GM23248 (cell line): ENCODE results near the gene TSEN15. TPM values are rescaled to one million over a fixed set of nuclear protein-coding genes. Genes with fewer than 3 reads are reported as not detected.

ENCODE experiments used
- DNase-seq: peaks from one replicate; pipeline ENCODE4 v3.0.0-alpha.2; 2015
- H2AFZ ChIP-seq: fragments of 200-600 bp; sonication (generic); 2 replicates; pipeline ENCODE4 v1.6.1; 2016; ENCODE audit warnings: antibody characterized with exemption
- H3F3A ChIP-seq: fragments of 200-600 bp; sonication (generic); 2 replicates; pipeline ENCODE4 v1.6.1; 2016; ENCODE audit warnings: mild to moderate bottlenecking, antibody characterized with exemption, mixed run types; ENCODE audit not compliant: insufficient read depth
- H3K27ac ChIP-seq: fragments of 200-600 bp; sonication (generic); 2 replicates; pipeline ENCODE4 v1.5.1; 2016; ENCODE audit warnings: mild to moderate bottlenecking
- H3K27me3 ChIP-seq: fragments of 200-600 bp; sonication (generic); replicated peaks from 2 replicates; pipeline ENCODE4 v1.6.1; 2016; ENCODE audit warnings: mild to moderate bottlenecking; ENCODE audit not compliant: insufficient read depth
- H3K36me3 ChIP-seq: fragments of 200-600 bp; sonication (generic); 2 replicates; pipeline ENCODE4 v1.6.1; 2016; ENCODE audit warnings: low read depth, mild to moderate bottlenecking
- H3K4me1 ChIP-seq: fragments of 200-600 bp; sonication (generic); 2 replicates; pipeline ENCODE4 v1.6.1; 2016; ENCODE audit warnings: mild to moderate bottlenecking; ENCODE audit not compliant: insufficient read depth
- H3K4me2 ChIP-seq: fragments of 200-600 bp; sonication (generic); one replicate; pipeline ENCODE4 v1.6.1; 2016; ENCODE audit warnings: mild to moderate bottlenecking; ENCODE audit not compliant: unreplicated experiment
- H3K4me3 ChIP-seq: fragments of 200-600 bp; sonication (generic); 2 replicates; pipeline ENCODE4 v1.5.1; 2016; ENCODE audit warnings: mild to moderate bottlenecking
- H3K79me2 ChIP-seq: fragments of 200-600 bp; sonication (generic); 2 replicates; pipeline ENCODE4 v1.6.1; 2016; ENCODE audit warnings: mild to moderate bottlenecking; ENCODE audit not compliant: insufficient read depth
- H3K9ac ChIP-seq: fragments of 200-600 bp; sonication (generic); 2 replicates; pipeline ENCODE4 v1.6.1; 2016; ENCODE audit warnings: mild to moderate bottlenecking
- H3K9me2 ChIP-seq: fragments of 200-600 bp; sonication (generic); 2 replicates; pipeline ENCODE4 v1.6.1; 2016; ENCODE audit warnings: mixed run types, mild to moderate bottlenecking, moderate library complexity; ENCODE audit not compliant: insufficient read depth
- H3K9me3 ChIP-seq: fragments of 200-600 bp; sonication (generic); one replicate; pipeline ENCODE4 v1.6.1; 2017; ENCODE audit warnings: low read depth
- H4K20me1 ChIP-seq: fragments of 200-600 bp; sonication (generic); 2 replicates; pipeline ENCODE4 v1.6.0; 2016; ENCODE audit not compliant: insufficient read depth
- EZH2 ChIP-seq: fragments of 200-600 bp; sonication (generic); IDR thresholded peaks from 2 replicates; pipeline ENCODE4 v1.6.1; 2018; ENCODE audit warnings: antibody characterized with exemption, mild to moderate bottlenecking; ENCODE audit not compliant: insufficient read depth, poor library complexity, severe bottlenecking
- EZH2phosphoT487 ChIP-seq: fragments of 200-600 bp; sonication (generic); IDR thresholded peaks from 2 replicates; pipeline ENCODE4 v1.6.1; 2018; ENCODE audit warnings: antibody characterized with exemption, moderate library complexity, mild to moderate bottlenecking, low read depth; ENCODE audit not compliant: insufficient read depth
- WGBS, 2 experiments: methylation state at CpG; one replicate each; pipeline ENCODE4 v1.1.6; 2015 to 2017; ENCODE audit warnings: low lambda C conversion rate in 2 of 2, low coverage in 1 of 2; ENCODE audit errors: missing lambda C conversion rate in 2 of 2; 5-methylcytosine and 5-hydroxymethylcytosine counted together
- in situ Hi-C: fragments of 300-500 bp; cut with MboI; formaldehyde crosslinking; loops from 2 replicates; pipeline ENCODE4 v1.15.0; 2020
- polyA plus RNA-seq: library from polyadenylated mRNA; unstranded; fragments of >200 nt; fragmentation: Nextera tagmentation; extraction: Ambion mirVana; gene quantifications from 2 replicates; pipeline ENCODE4 v1.2.1, GENCODE V29; 2016
- total RNA-seq: library from RNA; depleted of rRNA; stranded (reverse); fragments of >200 nt; shearing (Covaris generic); gene quantifications from 2 replicates; pipeline ENCODE4 v1.2.3, GENCODE V29; 2014

Gene TSEN15
- total and polyA plus RNA-seq, 2 experiments from 2014 or later: 52.0 to 81.9 TPM

GRCh38 chr1:184010788-184011187 is 40.7 kb upstream of the TSEN15 start:
- Histone ChIP-seq H3K36me3 (no peaks in the 10 kb centered on the region), H3K9ac (no peak overlapping the region)
- in situ Hi-C loops: no loop called here

DNA sequence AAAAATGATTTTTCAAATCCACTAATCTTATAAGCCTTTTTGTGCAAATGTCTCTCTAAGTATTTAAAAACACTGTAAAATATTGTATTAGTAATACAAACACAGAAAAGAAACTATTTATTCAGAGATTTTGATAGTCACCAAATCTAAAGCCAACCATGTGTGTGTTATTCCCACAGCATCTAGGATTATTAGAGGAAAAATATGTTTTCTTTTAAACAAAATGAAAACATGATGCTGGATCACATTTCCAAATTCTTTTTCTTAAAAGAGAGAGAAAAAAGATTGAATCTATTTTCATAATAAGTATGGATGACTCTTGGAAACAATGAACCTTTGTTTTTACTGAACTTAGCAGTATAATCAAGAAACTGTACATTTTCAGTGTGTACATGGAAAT is 39.3 kb upstream of the TSEN15 start:
- TF ChIP-seq EZH2 (no peak), EZH2phosphoT487 (no peak)
- DNase-seq: no peak
- in situ Hi-C loops: no loop called here
- no peak overlapping the region for H3K4me2 ChIP-seq
- no peak overlapping the region for H2AFZ ChIP-seq
- no peak overlapping the region for H3K27ac ChIP-seq
- H3K36me3 ChIP-seq: no peaks in the 10 kb centered on the region
- no peak overlapping the region for H3K4me3 ChIP-seq
- H3K79me2 ChIP-seq: no peaks in the 10 kb centered on the region
- no peaks in the 10 kb centered on the region for H4K20me1 ChIP-seq
- no peaks in the 10 kb centered on the region for H3F3A ChIP-seq
- no peaks in the 10 kb centered on the region for H3K9me2 ChIP-seq
- no peaks in the 10 kb centered on the region for H3K9me3 ChIP-seq
- H3K4me1 ChIP-seq: peaks cover 9% of the 10 kb centered on the region
- no peaks in the 10 kb centered on the region for H3K27me3 ChIP-seq
- H3K9ac ChIP-seq: no peak overlapping the region

More at GRCh38 chr1:184010788-184011187, 40.7 kb upstream of the TSEN15 start:
- no peak overlapping the region for H3K27ac ChIP-seq
- TF ChIP-seq EZH2phosphoT487: no peak
- no peak for TF ChIP-seq EZH2
- no peaks in the 10 kb centered on the region for H3K9me2 ChIP-seq
- no peak for DNase-seq
- H3K4me2 ChIP-seq: no peak overlapping the region
- H2AFZ ChIP-seq: no peak overlapping the region
- no peaks in the 10 kb centered on the region for H3K9me3 ChIP-seq
- H3F3A ChIP-seq: no peaks in the 10 kb centered on the region
- H3K27me3 ChIP-seq: no peaks in the 10 kb centered on the region
- peaks cover 9% of the 10 kb centered on the region for H3K4me1 ChIP-seq
- H3K4me3 ChIP-seq: no peak overlapping the region
- no peaks in the 10 kb centered on the region for H4K20me1 ChIP-seq
- WGBS, 2 experiments: 20 to 33% methylated on average over 2 of the region's 2 CpGs
- H3K79me2 ChIP-seq: no peaks in the 10 kb centered on the region

GRCh38 chr1:184014271-184014670 is 37.3 kb upstream of the TSEN15 start:
- no peak overlapping the region for H3K9ac ChIP-seq
- no peaks in the 10 kb centered on the region for H3K27me3 ChIP-seq
- peak; percentile 50 for DNase-seq
- no peaks in the 10 kb centered on the region for H4K20me1 ChIP-seq
- TF ChIP-seq EZH2 (no peak), EZH2phosphoT487 (no peak)
- 0 out of 2 replicates have a peak overlapping the region, but pooled peaks have one; percentile 17 for H3K4me3 ChIP-seq
- no peak overlapping the region for H3K27ac ChIP-seq
- no peaks in the 10 kb centered on the region for H3K79me2 ChIP-seq
- H3K9me2 ChIP-seq: no peaks in the 10 kb centered on the region
- no peaks in the 10 kb centered on the region for H3K9me3 ChIP-seq
- no peaks in the 10 kb centered on the region for H3F3A ChIP-seq
- peaks cover 9% of the 10 kb centered on the region for H3K4me1 ChIP-seq
- 0 out of 2 replicates have a peak overlapping the region, but pooled peaks have one; percentile 19 for H2AFZ ChIP-seq
- WGBS, 2 experiments: 3 to 8% methylated on average over 2 of the region's 2 CpGs
- no peaks in the 10 kb centered on the region for H3K36me3 ChIP-seq
- peak overlapping the region; percentile 43 for H3K4me2 ChIP-seq
- in situ Hi-C loops: no loop called here

GRCh38 chr1:184016169-184016568 is 35.4 kb upstream of the TSEN15 start:
- H3K9me2 ChIP-seq: no peaks in the 10 kb centered on the region
- 94 to 95% methylated on average over 2 of the region's 2 CpGs for WGBS, 2 experiments
- H3K36me3 ChIP-seq: no peaks in the 10 kb centered on the region
- no peak overlapping the region for H3K4me2 ChIP-seq
- H3K9ac ChIP-seq: no peak overlapping the region
- no peaks in the 10 kb centered on the region for H3K27me3 ChIP-seq
- no peaks in the 10 kb centered on the region for H3K9me3 ChIP-seq
- H3K27ac ChIP-seq: no peak overlapping the region
- peaks cover 9% of the 10 kb centered on the region for H3K4me1 ChIP-seq
- H3K4me3 ChIP-seq: no peak overlapping the region
- in situ Hi-C loops: no loop called here
- DNase-seq: no peak
- no peaks in the 10 kb centered on the region for H3F3A ChIP-seq
- TF ChIP-seq EZH2phosphoT487 (no peak), EZH2 (no peak)
- no peaks in the 10 kb centered on the region for H4K20me1 ChIP-seq
- no peaks in the 10 kb centered on the region for H3K79me2 ChIP-seq
- no peak overlapping the region for H2AFZ ChIP-seq

DNA sequence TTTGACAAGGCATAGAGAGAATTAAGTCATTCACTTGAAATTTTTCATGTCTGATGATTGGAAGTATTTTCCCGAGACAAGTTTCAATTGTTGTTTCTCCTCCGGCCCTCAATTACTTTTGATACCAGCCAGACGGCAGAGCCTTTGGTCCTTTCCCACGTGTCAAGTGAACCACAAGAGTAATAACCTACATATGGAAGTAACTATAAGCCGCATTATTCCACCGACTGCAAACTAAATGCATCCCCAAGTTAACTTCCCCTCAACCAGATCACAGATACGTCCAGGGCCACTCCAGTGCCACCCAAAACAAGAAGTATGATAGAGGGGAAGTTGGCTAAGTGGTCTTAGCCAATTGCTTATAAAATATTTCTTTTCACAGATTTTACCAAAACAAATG is 34.2 kb upstream of the TSEN15 start:
- H3K4me3 ChIP-seq: no peak overlapping the region
- H3K79me2 ChIP-seq: no peaks in the 10 kb centered on the region
- DNase-seq: no peak
- H3K9me3 ChIP-seq: no peaks in the 10 kb centered on the region
- no peaks in the 10 kb centered on the region for H3F3A ChIP-seq
- no peaks in the 10 kb centered on the region for H3K9me2 ChIP-seq
- TF ChIP-seq EZH2phosphoT487 (no peak), EZH2 (no peak)
- no peak overlapping the region for H3K4me2 ChIP-seq
- 88 to 90% methylated on average over 7 of the region's 7 CpGs for WGBS, 2 experiments
- in situ Hi-C loops: no loop called here
- no peaks in the 10 kb centered on the region for H3K27me3 ChIP-seq
- H2AFZ ChIP-seq: no peak overlapping the region
- no peak overlapping the region for H3K9ac ChIP-seq
- H3K4me1 ChIP-seq: peaks cover 9% of the 10 kb centered on the region
- no peaks in the 10 kb centered on the region for H4K20me1 ChIP-seq
- H3K27ac ChIP-seq: no peak overlapping the region
- H3K36me3 ChIP-seq: no peaks in the 10 kb centered on the region
